Heart left ventricle (tissue), 13 donors: ENCODE results near the gene C1orf21.

ENCODE experiments used
- CTCF ChIP-seq, 12 donors: fragments of 200-600 bp; sonication (generic) in 4 of 12; IDR thresholded peaks; one replicate each; pipeline versions ENCODE4 v1.5.0 to v1.8.0; 2018 to 2022; ENCODE audit warnings: antibody characterized with exemption in 12 of 12, mild to moderate bottlenecking in 5 of 12
- POLR2A ChIP-seq, 2 donors: fragments of 450-650 bp; IDR thresholded peaks; one replicate each; pipeline ENCODE4 v1.6.1; 2017; ENCODE audit warnings: antibody characterized with exemption in 2 of 2, mild to moderate bottlenecking in 2 of 2, moderate library complexity in 2 of 2
- donor health status: ischemic (EF 13 %, LVEDD 7.1; RV severe dilation, severe dysfunction).
- donor health status: DM: no; HTN: yes; CAD: no.
- donor health status: DM: no; HTN: no; CAD: no.
- donor health status: ischemic (EF 25% LVEDD 6.9; RV normal size, moderate dysfunction).
- donor health status: ischemic (EF 25% LVEDD 5.7; RV mildly dilated, moderate dysfunction).
- donor health status: ischemic (EF 35%, LVEDD 5.7; RV mildly dilated, moderate dysfunction).
- donor health status: nonischemic (EF 11% LVEDD 7.7; RV severe dilation, severe dysfunction).
- donor health status: DM: yes; HTN: yes; CAD: no.
- donor health status: PGD.
- donor health status: ischemic (EF 29% LVEDD 5.4; RV normal size, mild dysfunction).
- donor health status: nonischemic (EF 23%, LVEDD 6.1; RV moderate dilation, normal function).

GRCh38 chr1:184386312-184387068 lies at the start of gene C1orf21:
- peak; percentile 80 to 94 for TF ChIP-seq POLR2A (IDR thresholded peaks at IDR 0.05)
- TF ChIP-seq CTCF (IDR thresholded peaks at IDR 0.05): no peak
